GM21423 (cell line): ENCODE results near the gene RPP21.
"Not testable (repeated sequence)": the region's sequence is repeated elsewhere in the genome, so short reads cannot be mapped to it uniquely, and the experiment has no call there.

ENCODE experiments used
- ATAC-seq: cut with Tn5 transposase; IDR thresholded peaks from one replicate; pipeline ENCODE4 v1.9.1; 2021; ENCODE audit warnings: mild to moderate bottlenecking, moderate library complexity; ENCODE audit not compliant: unreplicated experiment

RPP21 gene

DNA sequence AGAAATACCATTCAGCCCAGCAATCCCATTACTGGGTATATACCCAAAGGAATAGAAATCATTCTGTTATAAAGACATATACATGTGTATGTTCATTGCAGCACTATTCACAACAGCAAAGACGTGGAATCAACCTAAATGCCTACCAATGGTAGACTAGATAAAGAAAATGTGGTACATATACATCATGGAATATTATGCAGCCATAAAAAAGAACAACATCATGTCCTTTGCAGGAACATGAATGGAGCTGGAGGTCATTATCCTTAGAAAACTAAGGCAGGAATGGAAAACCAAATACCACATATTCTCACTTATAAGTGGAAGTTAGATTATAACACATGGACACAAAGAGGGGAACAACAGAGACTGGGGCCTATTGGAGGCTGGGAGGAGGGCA is 24.3 kb downstream of the RPP21 start:
- not testable (repeated sequence) for ATAC-seq

DNA sequence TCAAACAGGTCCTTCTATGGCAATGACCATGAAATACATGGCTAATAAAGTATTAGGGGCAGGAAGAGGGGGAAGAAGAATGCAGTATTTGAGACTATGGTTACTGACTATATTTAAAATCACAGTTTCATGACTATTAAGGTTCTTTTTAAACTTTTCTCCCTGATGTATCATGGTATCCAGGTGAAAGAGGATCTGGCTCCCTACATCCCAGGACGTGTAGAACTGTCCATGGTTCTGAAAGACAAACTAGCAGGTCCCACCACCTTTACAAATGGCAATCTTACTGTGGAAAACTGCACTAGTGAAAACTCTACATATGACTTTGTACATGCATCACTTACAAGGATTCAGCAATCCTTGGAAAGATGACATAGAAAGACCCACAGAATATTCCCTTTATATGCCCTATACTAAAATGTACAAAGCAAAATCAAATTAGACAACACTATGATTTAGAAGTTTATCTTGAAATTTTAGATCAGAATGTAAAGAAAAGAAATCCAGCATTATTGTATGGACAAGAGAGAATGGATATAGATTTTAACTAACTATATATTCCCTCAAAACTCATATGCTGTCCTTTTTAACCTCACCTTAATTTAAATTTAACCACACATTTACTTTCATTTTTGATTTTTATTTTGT is 33.5 kb downstream of the RPP21 start:
- ATAC-seq: no peak

DNA sequence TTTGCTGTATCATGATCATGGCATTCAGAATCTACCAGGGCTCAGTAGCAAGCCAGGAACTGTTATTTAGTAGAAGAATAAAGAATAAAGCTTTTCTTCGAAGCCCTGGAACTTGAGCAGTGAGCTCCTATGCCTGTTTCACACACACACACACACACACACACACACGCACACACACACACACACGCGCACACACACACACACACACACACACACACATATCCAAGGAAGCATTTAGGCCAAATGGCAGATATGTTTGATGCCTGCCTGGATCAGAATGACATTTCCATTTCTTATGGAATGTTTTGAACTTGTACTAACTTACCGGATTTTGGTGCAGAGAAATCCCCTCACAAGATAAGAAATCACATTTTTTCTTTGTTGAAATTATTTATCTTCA is 35.5 kb downstream of the RPP21 start:
- ATAC-seq: no peak

DNA sequence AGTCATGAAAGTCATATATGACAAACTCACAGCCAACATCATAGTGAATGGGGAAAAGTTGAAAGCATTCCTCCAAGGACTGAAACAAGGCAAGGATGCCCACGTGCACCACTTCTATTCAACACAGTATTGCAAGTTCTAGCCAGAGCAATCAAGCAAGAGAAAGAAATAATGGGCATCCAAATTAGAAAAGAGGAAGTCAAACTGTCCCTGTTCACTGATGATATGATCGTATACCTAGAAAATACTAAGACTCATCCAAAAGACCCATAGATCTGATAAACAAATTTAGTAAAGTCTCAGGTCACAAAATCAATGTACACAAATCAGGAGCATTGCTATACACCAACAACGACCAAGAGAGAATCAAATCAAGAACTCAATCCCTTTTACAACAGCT is 41.2 kb downstream of the RPP21 start:
- ATAC-seq: no peak

DNA sequence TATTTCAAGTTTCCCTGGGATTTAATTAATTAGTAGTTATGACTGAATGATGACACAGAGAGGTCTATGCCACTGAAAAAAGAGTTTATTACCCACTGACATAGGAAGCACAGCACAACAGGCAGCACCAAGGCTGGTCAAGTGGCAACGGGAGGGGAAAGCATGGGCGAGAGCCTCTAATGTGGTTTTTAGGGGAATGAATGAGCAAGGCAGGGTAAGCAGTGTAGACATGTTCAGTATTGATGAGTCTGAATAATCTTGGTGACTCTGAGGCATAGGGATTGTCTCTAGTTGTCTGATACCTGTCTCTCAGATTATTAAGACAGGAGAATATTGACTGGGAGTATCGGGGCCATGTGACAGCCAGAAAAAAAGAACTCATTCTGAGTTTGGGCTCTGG is 46.3 kb downstream of the RPP21 start:
- ATAC-seq: no peak

DNA sequence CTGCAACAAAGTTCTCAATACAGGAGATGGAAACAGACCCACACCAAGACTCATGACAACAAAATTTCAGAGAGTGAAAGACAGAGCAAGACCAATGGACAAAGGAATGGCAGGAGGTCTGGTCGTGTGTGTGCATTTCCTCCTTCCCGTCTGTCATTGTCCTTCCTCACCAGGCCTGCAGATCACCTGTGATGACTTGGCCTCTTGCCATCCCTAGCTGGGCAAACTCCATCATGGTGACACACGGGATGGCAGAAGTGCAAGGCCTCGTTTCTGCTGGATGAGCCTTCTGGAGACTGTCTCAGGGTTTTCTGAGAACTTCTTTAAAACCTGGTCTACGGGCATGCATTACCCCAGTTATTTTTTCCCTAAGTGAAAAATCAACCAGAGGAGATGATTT is 49.2 kb downstream of the RPP21 start:
- no peak for ATAC-seq
